Chondrocyte (in vitro differentiated cells): ENCODE data around the gene ATP8B4. TPM values are rescaled to one million over a fixed set of nuclear protein-coding genes. Genes with fewer than 3 reads are reported as not detected.

Source experiments
- DNase-seq: peaks from one replicate; pipeline ENCODE4 v3.0.0; 2021; ENCODE audit warnings: mixed read lengths, low spot score
- H3K27ac Mint-ChIP-seq: one replicate; pipeline ENCODE4 v1.8.0; 2021; ENCODE audit warnings: mild to moderate bottlenecking, moderate library complexity, mixed read lengths; ENCODE audit not compliant: unreplicated experiment
- H3K27me3 Mint-ChIP-seq: 2 replicates; pipeline ENCODE4 v1.8.0; 2021; ENCODE audit warnings: low read depth, mixed read lengths
- H3K36me3 Mint-ChIP-seq: 2 replicates; pipeline ENCODE4 v1.8.0; 2021; ENCODE audit warnings: low read depth, mixed read lengths
- H3K4me1 Mint-ChIP-seq: 2 replicates; pipeline ENCODE4 v1.8.0; 2021; ENCODE audit warnings: low read depth, mild to moderate bottlenecking, mixed read lengths
- H3K4me3 Mint-ChIP-seq: one replicate; pipeline ENCODE4 v1.8.0; 2021; ENCODE audit warnings: mild to moderate bottlenecking, moderate library complexity, mixed read lengths; ENCODE audit not compliant: unreplicated experiment
- H3K9me3 Mint-ChIP-seq: 2 replicates; pipeline ENCODE4 v1.8.0; 2021; ENCODE audit warnings: low read depth, mixed read lengths
- total RNA-seq: library from RNA; stranded (reverse); gene quantifications from 3 replicates; pipeline ENCODE4 v1.2.1, GENCODE V29; 2021
- TF ChIP-seq, protein P1 (sequence below): fragments of 200-600 bp; sonication (generic); IDR thresholded peaks from 2 replicates; pipeline ENCODE4 v1.5.0; 2021; ENCODE audit warnings: antibody characterized with exemption, mild to moderate bottlenecking, moderate library complexity

Gene ATP8B4
- total RNA-seq, 1 donor from 2014 or later, result not detected

DNA sequence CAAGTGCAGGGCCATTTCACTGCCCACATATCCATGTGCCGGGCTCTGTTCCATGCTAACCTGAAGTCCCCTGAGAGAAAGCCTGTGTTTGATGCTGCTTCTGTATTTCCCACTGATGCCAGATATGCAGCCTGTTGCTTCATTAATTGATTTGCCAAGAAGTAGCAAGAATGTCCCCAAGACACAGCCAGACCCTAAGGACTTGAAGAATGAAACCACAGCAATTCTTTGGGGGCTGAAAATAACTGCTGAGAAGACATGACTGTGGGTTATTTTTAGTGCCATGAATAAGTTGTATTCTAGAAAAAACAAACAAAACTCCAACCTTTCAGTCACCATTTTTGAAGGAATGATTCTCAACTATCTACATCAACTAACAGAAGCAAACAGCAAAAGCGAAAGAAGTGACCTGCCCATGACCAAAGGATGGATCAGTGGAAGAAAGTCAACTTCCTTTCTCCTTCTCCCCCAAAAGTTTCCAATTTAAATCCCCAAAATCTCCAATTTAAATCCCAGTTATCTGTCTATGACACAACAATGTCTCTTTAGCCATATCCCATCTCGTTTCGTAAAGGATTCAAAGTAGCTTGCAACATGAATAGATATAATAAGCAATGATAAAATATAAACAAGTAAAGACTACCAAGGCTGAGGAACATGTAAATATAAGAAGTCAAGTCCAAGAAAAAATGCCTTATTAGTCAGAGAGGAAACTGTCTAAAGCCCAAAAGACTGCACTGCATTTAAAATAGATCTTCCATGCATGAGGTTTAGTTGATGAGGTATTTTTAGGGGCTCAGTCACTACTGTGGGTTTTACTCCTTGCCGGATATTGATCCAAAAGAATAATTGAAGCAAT is 271.4 kb downstream of the ATP8B4 start:
- Mint-ChIP-seq H3K27me3 (no peaks in the 10 kb centered on the region), H3K9me3 (peaks cover 22% of the 10 kb centered on the region), H3K36me3 (no peaks in the 10 kb centered on the region), H3K27ac (peak overlapping the region; percentile 78), H3K4me3 (no peak overlapping the region), H3K4me1 (peaks cover 19% of the 10 kb centered on the region)
- no peak for DNase-seq
- TF ChIP-seq, protein P1, sequence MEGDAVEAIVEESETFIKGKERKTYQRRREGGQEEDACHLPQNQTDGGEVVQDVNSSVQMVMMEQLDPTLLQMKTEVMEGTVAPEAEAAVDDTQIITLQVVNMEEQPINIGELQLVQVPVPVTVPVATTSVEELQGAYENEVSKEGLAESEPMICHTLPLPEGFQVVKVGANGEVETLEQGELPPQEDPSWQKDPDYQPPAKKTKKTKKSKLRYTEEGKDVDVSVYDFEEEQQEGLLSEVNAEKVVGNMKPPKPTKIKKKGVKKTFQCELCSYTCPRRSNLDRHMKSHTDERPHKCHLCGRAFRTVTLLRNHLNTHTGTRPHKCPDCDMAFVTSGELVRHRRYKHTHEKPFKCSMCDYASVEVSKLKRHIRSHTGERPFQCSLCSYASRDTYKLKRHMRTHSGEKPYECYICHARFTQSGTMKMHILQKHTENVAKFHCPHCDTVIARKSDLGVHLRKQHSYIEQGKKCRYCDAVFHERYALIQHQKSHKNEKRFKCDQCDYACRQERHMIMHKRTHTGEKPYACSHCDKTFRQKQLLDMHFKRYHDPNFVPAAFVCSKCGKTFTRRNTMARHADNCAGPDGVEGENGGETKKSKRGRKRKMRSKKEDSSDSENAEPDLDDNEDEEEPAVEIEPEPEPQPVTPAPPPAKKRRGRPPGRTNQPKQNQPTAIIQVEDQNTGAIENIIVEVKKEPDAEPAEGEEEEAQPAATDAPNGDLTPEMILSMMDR, result no peak

DNA sequence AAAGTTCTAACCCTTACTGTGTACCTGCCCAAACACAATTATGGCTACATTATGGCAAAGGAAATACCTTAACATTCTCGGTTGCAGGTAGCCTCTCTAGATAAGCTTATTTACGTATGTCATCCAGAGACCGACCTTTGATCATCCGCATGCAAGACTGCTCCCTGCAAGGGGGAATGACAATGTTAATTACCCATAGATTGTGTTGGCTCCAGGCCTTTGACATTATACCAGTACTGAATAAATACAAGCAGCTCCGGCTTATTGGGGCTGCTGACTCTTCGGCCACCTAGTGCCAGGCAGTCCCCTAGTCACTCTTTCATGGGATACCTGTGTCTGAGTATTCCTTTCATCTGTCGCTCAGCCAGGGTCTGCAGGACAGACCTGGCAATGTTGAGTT is 274.6 kb downstream of the ATP8B4 start:
- H3K27me3 Mint-ChIP-seq, result no peaks in the 10 kb centered on the region
- no peak overlapping the region for H3K27ac Mint-ChIP-seq
- H3K36me3 Mint-ChIP-seq, result no peaks in the 10 kb centered on the region
- DNase-seq, result no peak
- TF ChIP-seq, protein P1, result no peak
- no peak overlapping the region for H3K4me3 Mint-ChIP-seq
- H3K9me3 Mint-ChIP-seq, result peaks cover 20% of the 10 kb centered on the region
- peaks cover 19% of the 10 kb centered on the region for H3K4me1 Mint-ChIP-seq

DNA sequence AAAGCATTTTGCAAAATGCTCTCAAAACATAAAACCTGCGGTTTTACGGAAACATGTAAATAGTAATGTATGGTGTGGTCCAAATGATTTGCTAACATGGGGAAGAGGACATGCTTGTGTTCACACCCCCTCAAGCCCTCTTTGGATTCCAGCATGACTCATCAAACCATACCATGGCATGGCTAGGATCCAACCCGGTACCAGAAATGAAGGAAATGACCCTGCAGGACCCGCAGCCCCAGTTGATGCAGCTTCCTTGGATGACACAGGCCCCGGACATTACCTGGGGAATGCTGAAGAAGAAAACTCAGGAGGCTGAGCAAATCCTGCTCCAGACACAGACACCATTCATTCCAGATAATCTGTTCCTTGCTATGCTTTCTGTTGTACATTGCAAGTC is 275.3 kb downstream of the ATP8B4 start:
- DNase-seq, result no peak
- Mint-ChIP-seq H3K27ac (no peak overlapping the region), H3K4me1 (peaks cover 17% of the 10 kb centered on the region), H3K27me3 (no peaks in the 10 kb centered on the region), H3K36me3 (peaks cover 1% of the 10 kb centered on the region), H3K4me3 (no peak overlapping the region), H3K9me3 (peaks cover 26% of the 10 kb centered on the region)
- TF ChIP-seq, protein P1, result no peak

DNA sequence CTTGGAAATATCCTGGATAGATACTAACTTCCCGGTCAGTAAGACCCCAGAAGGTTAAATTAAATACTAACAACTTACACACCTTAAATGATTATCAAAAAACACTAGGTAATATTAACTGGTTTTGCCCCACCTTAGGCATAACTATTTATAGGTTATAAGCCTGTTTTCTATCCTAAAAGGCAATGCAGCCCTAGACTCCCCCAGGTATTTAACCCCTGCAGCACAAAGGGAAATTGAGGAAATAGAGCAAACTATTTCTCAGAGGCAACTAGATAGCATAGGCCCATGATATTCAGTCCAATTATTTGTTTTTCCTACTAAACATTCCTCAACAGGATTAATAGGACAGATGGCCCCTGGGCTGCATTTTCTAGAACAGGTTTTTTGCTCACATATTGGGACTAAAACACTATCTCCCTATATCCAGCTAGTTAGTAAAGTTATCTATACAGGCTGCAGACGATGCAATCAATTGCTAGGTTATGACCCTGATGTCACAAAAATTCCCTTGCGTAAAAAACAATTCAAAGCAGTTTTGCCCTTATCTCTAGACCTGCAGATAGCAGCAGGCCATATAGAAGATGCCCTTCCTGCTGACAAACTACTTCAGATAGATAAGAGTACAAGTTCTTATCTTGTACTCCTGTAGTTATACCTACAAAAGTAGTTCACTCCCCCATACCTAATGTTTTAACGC is 276.9 kb downstream of the ATP8B4 start:
- H3K36me3 Mint-ChIP-seq, result peaks cover 7% of the 10 kb centered on the region

DNA sequence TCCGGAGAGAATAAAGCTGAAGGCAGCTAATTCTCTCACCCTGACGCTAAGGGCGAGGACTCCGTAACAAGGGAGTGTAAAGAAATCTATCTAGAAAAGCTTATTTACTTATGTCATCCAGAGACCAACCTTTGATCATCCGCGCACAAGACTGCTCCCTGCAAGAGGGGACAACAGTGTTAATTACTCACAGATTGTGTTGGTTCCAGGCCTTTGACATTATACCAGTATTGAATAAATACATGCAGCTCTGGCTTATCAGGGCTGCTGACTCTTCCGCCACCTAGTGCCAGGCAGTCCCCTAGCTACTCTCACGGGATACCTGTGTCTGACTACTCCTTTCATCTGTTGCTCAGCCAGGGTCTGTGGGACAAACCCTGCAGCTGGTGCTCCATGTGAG is 286.5 kb downstream of the ATP8B4 start:
- Mint-ChIP-seq H3K27ac (no peak overlapping the region), H3K4me1 (peaks cover 21% of the 10 kb centered on the region), H3K9me3 (peaks cover 6% of the 10 kb centered on the region), H3K36me3 (peaks cover 1% of the 10 kb centered on the region), H3K4me3 (no peak overlapping the region), H3K27me3 (no peaks in the 10 kb centered on the region)
- no peak for DNase-seq
- TF ChIP-seq, protein P1, result peak; percentile 33

More for the DNA sequence above, 276.9 kb downstream of the ATP8B4 start:
- Mint-ChIP-seq H3K27ac (no peak overlapping the region), H3K4me1 (peaks cover 1% of the 10 kb centered on the region), H3K27me3 (no peaks in the 10 kb centered on the region), H3K9me3 (peaks cover 37% of the 10 kb centered on the region), H3K4me3 (no peak overlapping the region)
- TF ChIP-seq, protein P1, result no peak
- DNase-seq, result no peak
